Activated T-helper 1 cell treated with Interleukin-2 at 50 U/mL for 16 hours (primary cell): ENCODE results near the gene KMO.

ENCODE experiments used
- DNase-seq: peaks from one replicate; pipeline ENCODE4 v3.0.0-alpha.2; 2020; ENCODE audit warnings: low read depth

The KMO gene

DNA sequence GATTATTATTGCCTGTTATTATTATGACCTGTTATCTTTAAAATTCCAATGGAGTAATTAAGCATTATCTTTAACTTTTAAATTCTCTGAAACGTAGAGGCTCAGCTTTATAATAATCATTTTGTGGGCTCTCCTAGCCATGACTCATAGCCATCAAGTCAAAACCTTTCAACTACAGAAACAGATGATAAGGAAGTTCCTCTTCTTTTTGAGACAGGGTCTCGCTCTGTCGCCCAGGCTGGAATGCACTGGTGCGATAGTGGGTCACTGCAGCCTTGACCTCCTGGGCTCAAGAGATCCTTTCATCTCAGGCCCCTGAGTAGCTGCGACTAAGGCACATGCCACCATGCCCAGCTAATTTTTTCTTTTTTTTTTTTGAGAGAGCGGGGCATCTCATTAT, 64.5 kb downstream of the KMO start:
- DNase-seq, result no peak

DNA sequence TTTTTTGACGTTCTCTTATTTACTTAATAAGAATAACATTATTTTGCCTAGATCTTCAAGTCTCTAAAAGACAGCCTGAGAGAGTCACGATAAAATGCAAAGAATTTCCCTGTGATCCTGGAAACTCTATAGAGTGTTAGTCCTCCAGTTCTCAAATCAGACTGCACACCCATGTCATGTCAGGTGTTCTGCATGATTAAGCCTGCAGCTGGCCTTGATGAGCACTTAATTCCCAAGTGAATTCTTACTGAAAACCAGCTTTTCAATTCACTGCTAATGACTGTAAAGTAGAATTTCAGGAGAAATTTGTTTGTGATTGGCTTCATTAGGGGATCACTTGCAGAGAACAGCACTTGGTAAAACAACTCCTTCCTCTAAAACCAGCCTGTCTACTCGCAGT, 66.1 kb downstream of the KMO start:
- no peak for DNase-seq

DNA sequence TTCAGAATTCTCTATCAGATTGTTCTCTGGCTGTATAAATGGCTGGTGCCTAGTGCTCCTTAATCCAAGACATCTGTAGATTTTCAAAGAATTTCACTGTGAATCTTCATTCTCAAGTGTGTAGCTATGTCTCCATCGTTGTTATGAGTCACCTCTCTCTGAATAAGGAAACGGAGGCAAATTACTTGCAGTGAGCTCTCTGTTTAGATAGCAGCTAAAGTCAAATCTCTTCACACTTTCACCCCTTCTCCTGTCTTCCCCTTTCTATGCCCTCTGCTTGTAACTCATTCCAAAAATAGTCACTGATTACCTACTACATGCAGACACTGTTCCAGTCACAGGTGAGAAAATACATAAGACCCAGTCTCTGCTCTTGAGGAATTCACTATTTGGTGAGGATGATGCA, 68.3 kb downstream of the KMO start:
- no peak for DNase-seq

DNA sequence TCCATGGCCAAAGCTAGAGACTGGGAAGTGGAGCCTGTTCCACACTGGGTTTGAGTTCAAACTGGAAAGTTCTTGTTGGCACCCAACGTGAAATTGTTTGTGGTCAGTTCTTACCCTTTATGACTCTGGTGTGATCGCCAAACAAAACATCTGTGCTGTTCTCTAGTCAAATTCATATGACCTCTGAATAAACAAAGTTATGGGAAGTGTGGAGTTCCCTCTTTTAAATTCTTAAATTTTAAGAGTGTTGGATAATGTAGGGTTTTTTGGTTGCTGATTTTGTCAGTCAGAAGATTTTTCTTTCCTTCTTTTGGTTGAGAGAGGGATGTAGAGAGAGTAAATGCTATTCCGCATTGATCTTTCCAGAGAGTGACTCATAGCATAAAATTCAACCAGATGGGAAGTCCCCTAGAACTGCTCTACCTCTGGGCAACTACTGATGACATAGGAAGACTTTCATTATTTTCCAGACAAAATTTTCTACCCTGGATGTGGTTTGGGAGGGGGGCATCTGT, 71.6 kb downstream of the KMO start:
- no peak for DNase-seq

DNA sequence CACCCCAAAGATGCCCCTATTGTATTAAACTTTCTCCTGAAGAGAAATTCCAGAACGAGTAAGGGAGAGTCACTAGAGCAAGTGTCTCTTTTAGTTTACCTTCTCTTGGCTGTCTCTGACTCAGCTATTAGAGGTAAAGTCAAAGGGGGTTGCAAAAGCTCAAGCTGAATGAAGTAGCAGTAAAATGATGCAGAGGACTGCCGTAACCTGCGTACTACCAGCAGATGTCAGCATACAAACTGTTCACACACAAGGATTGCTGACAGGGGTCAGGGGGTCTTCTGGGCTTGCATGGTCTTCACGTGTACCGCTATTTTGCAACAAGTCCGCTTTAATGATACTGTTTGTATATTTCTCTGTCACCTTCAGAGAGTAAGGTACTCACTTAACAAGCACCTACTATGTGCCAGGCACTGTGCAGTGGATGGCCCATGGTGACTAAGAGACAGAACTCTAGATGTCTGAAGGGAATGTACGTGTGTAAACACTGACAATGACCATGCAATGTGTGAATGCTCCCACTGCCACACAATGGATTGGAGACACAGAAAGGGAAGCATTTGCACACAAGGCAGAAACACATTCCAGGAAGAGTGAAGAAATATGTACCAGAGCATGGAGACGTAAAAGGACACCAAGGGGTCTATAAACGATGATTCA, 73.1 kb downstream of the KMO start:
- no peak for DNase-seq

DNA sequence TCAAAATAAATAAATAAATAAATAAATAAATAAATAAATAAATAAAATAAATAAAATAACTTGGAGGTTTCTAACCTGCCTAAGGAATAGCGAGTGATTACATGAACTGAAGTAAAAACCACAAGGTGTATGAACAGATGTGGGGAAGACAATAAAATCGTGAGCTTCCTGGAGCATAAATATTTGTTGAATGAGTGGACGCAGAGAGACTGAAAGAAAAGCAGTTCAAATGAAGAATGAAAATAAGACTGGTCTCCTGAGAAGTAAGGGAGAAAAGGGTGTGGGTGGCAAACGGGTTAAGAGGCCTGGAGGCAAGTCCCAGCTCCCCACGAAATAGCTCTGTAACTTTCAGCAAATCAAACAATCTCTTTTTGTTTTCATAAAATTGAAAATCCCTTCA, 74.4 kb downstream of the KMO start:
- no peak for DNase-seq

DNA sequence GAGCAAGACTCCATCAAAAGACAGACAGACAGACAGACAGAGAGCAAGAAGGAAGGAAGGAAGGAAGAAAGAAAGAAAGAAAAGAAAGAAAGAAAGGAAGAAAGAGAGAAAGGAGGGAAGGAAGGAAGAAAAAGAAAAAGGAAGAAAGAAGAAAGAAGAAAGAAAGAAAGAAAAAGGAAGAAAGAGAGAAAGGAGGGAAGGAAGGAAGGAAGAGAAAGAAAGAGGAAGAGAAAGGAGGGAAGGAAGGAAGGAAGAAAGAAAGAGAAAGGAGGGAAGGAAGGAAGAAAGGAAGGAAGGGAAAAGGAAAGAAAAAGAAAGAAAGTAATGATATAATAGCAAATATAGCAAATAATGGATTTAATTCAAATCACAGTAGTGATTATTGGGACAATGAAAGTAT, 75.3 kb downstream of the KMO start:
- DNase-seq, result no peak

DNA sequence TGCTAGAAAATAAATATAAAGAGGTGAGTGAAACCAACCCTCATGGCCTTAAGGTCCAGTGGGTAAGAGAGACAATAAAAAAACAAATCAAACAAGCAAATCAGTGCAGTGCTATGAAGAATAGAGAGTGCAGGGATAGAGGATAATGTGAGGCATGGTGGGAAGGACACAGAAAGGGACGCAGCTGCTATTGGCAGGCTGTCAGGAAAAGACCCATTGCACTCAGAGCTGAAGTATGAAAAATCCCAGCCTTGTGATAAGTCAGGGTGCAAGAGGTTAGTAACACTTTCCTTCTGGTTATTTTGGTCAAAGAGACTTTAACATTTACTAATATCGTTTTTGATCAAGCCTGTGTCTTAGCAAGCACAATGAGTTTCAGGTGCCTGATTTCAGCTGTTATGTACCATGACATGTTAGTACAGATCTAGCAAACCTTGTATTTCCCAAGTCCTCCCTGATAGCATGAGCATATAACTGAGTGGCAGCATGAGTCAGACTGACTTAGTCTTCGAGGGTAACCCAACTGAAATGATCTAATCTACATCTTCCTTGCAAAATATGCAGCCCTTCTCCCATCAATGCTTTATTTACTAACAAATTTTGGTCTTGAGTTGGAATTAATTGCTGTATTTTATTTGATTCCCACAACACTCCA, 76.3 kb downstream of the KMO start:
- no peak for DNase-seq

DNA sequence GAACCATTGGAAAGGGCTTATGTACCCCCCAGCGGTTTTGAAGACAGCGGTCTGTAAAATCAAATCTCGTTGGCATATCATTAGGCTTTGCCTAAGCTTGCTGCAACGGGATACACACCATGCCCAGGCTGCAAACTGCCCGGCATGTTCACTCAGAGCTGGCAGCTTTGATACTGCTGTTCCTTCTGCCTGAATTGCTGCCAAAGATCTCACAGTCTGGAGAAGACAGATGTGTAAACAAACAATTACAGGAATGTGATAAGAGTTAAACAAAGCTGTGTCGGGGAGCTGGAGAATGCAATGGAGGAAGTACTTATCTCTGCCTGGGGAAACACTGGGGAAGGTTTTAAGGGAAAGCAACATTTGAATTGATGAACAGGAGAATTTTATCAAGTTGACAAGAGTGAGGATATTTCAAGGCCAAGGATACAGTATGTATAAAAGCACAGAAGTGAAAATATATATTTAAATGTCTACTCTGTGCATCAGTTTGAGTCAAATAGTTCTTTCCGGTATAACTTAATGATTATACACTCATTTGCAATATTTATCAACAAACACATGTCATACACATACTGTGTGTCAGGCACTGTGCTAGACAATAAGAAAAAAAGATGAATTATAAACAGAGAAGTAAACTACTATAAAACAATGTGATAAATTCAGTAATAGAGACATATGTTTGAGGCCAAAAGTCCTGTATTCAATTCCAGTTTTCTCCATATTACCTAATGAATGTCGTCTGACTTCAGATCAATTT, 78.1 kb downstream of the KMO start:
- no peak for DNase-seq

DNA sequence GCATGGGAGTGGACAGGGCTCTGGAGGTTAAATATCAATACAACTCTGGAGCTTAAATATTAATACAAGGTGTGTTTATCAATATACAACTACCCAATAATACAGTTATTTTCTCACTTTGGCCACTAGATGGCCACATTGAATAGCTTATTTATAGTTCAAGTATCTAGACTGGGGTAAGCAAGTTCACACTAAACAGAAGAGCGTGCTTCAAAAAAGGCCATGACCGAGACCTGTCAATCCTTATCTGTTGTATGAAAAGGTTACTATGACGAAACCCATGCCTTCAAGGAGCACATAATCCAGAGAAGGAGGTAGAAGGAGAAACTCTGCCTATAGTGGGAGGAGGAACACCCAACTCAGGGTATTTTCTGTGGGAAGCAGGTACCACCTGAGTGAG, 78.9 kb downstream of the KMO start:
- no peak for DNase-seq

DNA sequence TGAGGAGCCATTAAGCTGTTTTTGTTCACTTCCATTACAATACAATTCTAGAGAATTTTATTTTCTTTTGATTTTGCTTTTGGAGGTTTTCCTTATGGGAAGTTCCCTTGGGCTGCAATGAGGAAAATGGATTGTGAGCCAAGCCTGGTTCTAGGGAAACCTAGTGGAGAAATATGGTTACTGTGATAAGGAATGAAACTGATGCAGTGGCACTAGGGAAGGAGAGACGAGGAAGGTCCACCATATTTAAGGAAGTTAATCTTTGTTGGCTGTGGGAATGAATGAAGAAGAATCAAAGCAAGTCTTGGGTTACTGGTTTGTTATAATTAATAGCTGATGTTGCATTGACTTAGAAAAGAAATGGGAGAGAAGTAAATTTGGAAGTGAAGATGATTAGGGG, 79.6 kb downstream of the KMO start:
- no peak for DNase-seq

DNA sequence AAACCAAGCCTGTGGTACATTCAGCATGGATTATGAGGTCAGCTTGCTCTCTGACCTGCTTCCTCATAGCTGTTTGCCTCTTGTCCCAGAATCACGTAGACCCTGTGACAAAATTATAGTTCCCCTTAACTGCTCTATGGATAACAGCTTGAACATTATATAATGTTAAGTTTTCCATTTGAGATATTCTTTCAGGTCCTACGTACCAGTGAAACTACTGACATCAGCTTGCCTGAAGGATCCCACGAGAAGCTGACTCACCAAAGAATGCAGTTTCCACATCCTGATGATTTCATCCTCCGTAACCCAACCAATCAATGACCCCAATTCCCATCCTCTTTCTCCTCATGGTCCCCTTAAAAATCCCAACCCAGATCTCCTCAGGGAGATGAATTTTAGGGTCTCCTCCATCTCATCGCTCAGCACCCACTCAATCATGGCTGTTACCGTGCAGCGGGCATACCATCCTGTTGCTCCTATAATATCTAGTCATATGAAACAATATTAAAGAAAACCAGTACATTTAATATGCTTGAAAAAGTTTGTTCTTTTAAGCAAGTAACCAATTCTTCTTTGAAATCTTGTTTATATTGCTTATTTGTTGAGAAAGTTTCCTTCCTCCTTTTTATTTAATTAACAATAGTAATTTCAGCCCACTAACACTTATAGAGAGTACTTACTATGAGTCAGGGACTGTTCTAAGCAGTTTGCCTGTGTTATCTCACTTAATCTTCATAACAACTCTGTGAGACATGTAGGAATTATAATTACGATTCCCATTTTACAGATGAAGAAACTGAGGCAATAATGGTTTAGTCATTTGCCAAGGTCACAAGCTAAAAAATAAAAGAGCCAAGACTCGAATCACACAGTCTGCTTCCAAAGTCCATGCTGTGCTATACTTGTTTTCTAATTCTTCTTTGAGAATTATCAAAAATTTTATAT, 80.6 kb downstream of the KMO start:
- no peak for DNase-seq

DNA sequence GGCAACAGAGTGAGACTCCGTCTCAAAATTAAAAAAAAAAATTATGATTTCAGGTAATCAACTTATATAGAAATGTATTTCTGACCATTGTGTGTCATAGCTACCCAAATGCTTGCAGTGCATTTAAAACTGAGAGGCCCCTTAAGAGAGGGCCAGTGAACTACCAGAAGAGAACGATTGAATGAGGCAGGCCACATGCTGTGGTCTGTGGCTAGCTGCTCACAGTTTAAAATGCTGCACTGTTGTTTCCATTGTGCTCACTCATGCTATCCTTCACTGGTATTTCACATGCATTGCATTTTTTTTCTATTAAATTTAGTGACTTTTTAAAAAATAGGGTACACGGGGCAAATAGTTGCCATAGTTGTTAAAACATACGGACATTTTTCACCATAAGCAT, 82.0 kb downstream of the KMO start:
- no peak for DNase-seq

DNA sequence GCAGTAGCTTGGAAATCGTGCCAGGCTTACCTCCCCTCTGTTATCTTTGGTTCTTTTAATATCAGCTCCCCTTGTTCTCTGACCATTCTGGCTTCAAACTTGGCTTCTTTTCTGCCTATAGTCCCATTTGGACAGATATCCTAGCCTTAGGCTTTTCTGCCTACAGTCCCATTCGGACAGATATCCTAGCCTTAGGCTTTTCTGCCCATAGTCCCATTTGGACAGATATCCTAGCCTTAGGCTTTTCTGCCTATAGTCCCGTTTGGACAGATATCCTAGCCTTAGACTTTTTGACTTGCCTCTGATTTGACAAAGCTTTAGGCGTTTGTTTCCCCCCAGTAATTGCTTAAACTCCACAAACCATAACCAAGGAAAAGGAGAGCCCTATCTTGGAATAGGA, 82.4 kb downstream of the KMO start:
- DNase-seq, result no peak

DNA sequence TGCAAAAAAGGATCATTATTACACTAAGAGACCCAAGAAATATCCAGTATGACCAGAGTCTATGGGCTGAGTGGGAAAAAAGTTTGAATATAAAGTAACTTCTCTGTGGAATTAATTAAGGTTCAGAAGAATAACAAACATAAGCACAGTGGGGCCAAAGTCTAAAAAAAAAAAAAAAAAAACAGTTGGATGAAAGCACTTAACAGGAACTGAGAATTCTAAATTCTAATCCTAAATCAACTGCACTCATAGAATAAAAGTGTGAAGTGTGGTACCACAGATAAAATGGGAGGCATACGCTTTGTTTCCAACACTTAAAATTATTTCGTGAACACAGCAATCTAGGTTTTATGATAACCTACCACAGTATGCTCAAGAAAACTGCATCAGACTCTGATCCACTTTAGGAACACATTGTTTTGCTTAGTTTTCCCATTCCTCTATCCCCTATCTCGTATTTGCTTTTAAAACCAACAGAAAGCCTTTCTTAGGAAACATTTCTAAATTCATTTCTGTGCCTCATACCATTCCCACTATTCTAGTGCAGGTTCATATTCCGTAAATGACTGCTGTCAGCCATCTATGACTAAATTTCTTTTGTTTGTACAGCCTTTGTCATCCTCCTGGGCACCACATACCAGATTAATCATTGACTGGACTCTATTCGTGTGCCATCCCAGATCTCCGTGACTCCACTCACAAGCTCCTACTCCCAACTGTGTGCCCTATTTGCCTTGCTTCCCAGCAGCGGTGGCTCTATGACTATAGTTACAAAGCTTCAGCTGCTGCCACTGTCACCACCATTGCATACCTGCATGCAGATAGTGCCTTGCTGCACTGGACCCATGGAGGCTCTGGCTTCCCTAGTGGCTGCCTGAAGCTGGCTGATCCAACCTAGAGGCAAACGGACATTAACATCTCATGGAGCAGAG, 83.1 kb downstream of the KMO start:
- no peak for DNase-seq

DNA sequence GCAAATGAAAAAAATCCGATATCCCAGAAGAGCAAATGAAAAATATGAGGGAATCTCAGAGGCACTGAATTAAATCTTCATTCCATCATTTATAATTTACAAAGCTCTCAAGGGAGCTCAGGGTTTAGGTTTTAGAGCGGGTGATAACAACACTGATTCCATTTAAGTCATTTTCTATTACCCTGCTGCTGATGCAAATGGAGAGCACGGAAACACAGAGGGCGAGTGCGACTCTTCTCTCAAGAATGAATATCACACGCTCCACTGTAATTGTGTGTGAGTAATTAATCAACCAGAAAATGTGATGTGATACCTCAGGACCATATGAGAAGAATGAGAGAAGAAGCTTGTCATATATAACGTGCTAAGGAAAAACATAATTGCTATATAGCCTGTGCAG, 85.2 kb downstream of the KMO start:
- no peak for DNase-seq

DNA sequence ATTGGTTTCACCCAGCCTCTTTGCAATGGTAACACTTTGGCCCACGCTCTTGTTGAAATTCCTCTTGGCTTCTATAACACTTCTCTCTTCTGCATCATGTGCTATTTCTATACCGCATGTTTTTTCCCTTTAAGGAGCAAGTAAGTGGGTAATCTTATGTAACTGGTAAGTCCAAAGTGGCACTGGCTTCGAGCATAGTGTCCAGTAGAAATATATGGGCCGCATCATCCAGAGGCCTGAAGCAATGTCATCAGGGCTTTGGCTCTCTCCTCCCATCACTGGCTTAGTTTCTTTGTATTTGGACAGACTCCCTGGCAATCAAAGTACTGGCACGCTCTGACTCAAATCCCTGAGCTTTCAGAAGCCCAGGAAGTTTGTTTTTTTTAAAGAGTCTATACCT, 90.5 kb downstream of the KMO start:
- DNase-seq, result no peak

DNA sequence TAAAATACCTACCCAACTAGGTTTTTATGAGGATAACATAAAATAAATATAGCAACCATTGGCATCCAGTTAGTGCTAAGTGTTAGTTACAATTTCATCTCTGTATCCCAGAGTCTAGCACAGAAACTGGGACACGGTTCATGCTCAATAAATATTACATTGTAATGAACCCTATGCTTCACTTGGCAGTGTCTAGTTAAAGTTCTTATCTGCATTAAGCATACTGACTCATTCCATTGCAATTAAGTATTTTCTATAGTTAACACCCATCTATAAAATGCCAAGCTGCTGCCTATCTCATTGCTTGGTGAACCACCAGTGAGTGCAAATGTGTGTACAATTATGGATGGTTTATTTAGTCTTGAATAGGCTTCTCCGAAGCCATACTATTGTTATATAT, 92.8 kb downstream of the KMO start:
- no peak for DNase-seq

DNA sequence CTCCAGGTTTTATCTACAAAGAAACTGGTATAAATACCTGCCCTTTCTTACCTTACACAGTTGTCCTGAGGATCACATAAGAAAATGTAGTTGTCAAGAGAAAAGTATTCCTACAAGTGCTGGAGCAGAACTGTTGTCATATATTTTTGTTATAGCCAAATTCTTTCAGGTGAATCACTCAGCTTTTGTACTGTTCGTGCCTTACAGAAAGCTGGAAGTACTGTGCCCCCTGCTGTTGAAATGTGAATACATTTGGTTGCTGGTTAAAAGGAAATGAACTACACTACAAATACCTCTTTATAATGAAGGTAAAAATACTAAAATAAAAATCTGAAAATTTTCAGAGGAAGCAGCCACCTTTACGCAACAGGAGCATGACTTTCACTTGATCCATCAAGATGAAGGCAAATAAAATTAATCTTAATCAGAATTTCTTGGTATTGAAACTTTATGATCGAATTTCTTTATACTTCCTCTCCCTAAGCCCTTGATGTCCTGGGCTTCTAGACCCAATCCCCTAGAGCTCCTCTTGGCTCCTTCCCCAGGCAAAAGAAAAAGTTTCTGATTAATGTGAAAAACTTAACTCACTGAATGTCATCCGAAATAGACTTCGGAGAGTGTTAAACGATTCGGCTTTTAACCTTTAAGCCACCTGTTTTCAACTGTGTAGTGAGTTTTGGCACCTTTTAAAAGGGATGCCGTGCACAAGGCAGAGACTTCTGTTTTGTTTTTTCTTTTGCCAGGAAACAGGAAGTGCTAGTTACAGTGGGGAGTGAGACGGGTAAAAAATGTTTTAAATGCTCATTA, 95.5 kb downstream of the KMO start:
- DNase-seq, result no peak

DNA sequence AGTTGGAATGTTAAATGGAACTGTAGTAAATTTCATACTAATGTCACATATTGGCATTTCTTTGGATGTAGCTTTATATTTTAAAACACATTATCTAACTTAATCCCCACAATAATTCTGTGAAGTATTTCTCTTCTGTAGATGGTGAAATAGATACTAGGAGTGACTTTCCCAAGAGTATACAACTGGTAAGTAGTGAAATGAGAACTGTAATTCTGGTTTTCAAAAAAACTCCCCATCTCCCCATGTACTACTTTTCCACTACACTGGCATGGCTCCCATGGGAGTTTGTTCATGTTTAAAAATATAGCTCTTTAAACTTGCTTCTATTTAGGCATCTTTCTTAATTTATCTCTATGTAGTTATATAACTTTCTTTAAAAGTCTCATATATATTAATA, 97.8 kb downstream of the KMO start:
- no peak for DNase-seq
